LHCN-M2 (cell line): ENCODE measurements around the gene ZNRF4. TPM values are rescaled to one million over a fixed set of nuclear protein-coding genes. Genes with fewer than 3 reads are reported as not detected.
"Not testable (repeated sequence)": the region's sequence is repeated elsewhere in the genome, so short reads cannot be mapped to it uniquely, and the experiment has no call there.

Experiments used
- DNase-seq: peaks from one replicate; pipeline ENCODE4 v3.0.0-alpha.2; 2012; ENCODE audit warnings: low read depth
- polyA plus RNA-seq: library from polyadenylated mRNA; unstranded; fragments of >200 nt; gene quantifications from one replicate; pipeline ENCODE4 v1.2.1, GENCODE V29; 2012; ENCODE audit warnings: missing spikeins
- total RNA-seq: library from RNA; depleted of rRNA; stranded (reverse); fragments of >200 nt; gene quantifications from 2 replicates; pipeline ENCODE4 v1.2.3, GENCODE V29; 2014; rRNA removed

ZNRF4 gene
- not detected in 2 replicates for total RNA-seq
- not detected for polyA plus RNA-seq

DNA sequence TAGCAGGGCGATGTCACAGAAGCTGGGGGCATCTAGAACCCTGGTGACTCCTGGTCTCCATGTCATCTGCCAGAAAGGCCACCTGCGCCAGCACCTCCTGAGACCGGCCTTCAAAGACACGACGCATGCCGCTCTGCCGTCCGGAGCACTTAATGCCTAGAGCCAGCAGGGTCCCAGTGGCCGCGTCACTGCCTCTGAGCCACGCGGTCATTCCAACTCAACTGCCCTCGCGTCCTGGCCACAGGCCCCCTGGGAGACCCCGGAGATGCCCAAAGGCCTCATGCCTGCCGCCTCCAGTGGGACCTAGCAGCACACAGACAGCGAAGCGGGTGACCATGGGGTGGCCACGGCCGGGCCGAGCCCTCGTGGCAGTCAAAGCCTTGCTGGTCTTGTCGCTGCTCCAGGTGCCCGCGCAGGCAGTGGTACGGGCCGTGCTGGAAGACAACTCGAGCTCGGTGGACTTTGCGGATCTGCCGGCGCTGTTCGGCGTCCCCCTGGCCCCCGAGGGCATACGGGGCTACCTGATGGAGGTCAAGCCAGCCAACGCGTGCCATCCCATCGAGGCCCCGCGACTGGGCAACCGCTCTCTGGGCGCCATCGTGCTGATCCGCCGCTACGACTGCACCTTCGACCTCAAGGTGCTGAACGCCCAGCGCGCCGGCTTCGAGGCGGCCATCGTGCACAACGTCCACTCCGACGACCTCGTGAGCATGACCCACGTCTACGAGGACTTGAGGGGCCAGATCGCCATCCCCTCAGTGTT is at the start of gene ZNRF4:
ZNRF4 (plus strand) TSS at position 51 of the 763 bp plus-strand sequence; CDS start at position 126, 75 bp downstream.
- DNase-seq, result no peak

- not testable (repeated sequence) for DNase-seq
These were observed 49.0 kb upstream of the ZNRF4 start for GRCh38 chr19:5406198-5406597.

GRCh38 chr19:5406816-5407215 is 48.4 kb upstream of the ZNRF4 start:
- DNase-seq, result no peak

DNA sequence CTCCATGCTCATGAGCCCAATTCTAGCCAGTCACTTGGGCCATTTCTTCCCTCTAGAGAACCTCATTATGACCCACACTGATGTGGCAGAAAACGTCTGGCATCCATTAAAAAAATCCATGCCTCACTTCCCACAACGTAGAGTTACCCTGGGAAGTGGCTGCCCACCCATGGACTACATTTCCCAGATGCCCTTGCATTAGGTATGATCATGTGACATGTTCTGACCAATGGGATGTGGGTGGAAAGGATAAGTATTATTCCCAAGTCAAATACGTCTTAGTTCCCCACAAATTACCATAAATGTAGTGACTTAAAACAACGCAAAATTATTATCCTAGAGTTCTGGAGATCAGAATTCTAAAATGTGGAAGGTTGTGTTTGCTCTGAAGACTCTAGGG is 47.9 kb upstream of the ZNRF4 start:
- DNase-seq, result peak; percentile 14

DNA sequence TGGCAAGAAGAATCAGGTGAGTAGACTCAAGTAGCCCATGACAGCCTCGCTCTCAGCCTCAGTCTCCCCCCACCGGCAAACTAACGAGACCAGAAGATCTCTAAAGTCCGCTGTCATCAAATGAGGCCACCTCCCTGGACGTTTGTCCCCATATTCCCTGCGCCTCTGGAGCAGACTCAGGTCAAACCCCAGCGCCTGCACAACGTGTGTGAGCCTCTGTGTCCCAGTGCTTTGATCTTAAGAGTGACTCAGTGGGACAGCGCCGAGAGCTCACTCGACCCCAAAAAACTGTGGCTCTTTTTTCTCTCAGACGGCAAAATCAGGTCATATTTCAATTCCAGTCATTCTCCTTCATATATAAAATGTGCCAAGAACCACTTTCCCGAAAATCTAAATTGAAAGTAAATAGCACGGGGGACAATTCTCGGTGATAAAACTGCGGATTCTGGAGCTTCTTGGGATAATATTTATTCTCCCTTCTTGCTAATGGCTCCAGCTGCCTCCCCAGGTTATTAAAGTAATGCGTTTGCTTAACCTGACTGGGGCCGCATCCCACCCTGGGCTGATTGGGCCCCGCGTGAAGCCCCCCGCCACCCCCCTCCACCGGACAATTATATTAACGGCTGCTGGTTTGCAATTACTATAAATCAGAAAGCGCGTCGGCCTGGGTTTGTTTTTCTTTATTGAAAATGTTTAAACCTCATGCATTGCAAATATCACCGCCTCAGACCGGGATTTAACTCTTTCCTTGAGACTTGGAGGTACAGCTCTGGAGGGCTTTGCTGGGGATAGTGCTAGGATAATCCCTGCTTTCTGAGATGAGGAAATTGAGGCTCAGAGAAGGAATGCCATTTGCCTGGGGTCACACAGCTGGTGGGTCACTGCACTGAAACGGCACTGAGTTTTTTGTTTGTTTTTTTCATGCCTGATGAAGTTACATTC is 37.5 kb upstream of the ZNRF4 start:
- DNase-seq, result no peak

GRCh38 chr19:5418677-5419076 is 36.5 kb upstream of the ZNRF4 start:
- DNase-seq, result no peak

DNA sequence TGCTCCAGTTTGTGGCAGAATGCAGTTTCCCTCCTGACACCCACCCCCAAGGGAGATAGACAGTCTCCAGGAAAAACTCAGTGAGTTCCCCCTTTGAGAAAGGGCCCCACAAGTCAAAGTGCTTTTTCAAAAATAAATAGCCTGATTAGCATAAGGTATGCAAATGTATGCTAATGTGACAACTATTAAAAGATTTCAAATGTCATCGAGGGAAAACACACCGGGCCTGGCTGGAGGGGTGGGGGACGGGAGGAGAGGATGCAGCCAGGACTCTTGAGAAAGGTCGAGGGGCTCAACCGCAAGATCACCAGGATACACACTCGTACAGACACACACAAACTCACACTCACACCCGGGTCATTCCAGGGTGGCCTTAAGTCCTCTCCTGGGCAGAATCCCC is 34.3 kb upstream of the ZNRF4 start:
- no peak for DNase-seq

DNA sequence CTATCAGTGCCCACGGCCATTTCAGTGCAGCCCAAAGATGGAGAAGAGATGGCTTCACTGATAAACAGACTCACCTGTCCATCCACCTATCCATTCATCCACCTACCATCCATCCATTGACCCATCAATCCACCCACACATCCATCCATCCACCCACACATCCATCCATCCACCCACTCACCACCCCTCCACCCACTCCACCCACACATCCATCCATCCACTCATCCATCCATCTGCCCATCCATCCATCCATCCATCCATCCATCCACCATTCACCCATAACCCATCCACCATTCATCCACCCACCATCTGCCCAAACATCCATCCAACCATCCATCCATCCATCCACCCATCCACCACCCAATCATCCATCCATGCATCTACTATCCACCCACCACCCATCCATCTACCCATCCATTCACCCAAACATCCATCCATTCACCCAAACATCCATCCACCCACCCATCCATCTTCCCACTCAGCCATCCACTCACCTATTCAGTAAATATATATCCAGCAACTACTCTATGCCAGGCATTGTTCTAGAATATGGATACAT is 31.6 kb upstream of the ZNRF4 start:
- no peak for DNase-seq

- no peak for DNase-seq
These were observed 30.8 kb upstream of the ZNRF4 start for GRCh38 chr19:5424192-5424973.

DNA sequence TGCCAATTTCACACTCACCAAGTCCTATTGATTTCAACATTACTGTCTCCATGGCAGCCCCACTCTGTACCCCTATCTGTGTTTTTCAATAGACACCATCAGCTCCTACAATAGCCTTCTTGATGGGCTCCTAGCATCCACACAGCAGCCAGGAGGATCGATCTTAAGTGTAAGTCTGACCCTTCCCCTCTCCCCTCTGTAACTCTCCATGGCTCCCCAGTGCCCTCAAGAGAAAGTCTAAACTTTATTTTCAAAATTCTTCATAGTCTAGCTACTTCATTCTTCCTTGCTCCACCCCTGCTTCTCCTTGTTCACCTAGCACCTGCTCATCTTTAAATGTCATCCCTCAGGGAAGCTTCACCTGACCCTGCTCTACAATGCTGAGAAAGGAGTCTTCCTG is 30.0 kb upstream of the ZNRF4 start:
- no peak for DNase-seq

DNA sequence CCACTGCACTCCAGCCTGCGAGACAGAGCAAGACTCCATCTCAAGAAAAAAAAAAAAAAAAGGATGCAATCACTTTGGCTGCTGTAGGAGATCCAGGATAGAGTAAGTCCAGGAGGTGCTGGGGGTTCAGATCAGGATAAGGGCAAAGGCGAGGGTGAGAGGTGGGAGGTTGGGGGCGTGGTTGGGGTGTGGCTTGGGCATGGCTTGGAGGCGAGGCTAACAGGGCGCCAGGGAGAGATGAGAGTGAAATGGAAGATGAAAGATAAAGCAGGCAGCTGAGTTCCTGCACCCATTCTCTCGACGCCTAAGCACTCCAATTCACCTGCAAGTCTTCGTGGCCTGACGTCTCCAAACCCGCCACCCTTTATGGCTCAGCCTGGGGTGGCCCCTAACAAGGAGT is 25.0 kb upstream of the ZNRF4 start:
- no peak for DNase-seq

GRCh38 chr19:5432687-5433086 is 22.5 kb upstream of the ZNRF4 start:
- DNase-seq, result no peak

- DNase-seq, result no peak
These were observed 20.8 kb upstream of the ZNRF4 start for GRCh38 chr19:5434351-5434917.

DNA sequence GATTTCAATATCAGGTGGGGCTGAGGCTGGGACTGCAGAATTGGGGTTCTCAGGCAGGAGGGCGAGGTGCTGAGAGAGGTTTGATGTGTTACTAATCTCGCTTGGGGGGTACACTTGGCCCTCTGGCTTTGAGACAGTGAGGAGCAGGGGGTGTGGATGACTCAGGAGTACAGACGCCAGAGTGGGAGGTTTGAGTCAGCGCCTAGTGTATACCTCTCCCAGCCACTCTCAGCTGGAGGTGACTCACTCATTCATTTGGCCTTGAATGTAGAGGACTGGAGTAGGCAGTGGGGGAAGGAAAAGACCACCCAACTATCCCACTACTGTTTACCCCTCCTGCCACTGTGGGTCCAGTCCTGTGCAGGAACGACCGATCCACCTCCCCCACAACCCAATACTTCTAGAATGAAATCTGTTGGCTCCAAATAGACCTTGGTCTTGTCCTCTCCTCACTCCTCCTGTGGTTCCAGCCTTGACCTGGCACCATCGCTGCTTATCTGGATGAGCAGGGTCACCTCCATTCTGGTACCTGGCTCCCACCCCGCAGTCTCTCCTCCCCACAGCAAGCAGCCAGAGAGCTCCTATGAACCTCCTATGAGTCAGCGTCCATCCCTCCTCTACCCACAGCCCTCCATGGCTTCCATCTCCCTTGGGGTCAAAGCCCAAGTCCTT is 20.1 kb upstream of the ZNRF4 start:
- DNase-seq, result peak; percentile 42

DNA sequence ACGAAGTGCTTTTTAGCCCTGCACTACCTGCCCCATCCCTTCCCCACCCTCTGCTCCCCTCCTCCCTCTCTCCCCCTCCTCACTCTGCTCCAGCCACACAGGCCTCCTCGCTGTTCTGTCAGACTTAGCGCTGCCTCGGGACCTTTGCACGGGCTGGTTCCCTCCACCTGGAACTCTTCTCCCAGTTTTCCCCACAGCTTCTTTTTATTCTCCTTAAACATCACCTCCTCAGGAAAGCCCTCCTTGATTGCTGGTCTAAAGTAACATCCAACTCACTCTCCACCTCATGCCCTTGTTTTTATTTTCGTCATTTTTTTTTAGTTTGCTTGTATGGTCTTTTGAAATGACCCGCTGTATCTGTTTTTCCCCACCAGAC is 19.6 kb upstream of the ZNRF4 start:
- DNase-seq, result no peak

DNA sequence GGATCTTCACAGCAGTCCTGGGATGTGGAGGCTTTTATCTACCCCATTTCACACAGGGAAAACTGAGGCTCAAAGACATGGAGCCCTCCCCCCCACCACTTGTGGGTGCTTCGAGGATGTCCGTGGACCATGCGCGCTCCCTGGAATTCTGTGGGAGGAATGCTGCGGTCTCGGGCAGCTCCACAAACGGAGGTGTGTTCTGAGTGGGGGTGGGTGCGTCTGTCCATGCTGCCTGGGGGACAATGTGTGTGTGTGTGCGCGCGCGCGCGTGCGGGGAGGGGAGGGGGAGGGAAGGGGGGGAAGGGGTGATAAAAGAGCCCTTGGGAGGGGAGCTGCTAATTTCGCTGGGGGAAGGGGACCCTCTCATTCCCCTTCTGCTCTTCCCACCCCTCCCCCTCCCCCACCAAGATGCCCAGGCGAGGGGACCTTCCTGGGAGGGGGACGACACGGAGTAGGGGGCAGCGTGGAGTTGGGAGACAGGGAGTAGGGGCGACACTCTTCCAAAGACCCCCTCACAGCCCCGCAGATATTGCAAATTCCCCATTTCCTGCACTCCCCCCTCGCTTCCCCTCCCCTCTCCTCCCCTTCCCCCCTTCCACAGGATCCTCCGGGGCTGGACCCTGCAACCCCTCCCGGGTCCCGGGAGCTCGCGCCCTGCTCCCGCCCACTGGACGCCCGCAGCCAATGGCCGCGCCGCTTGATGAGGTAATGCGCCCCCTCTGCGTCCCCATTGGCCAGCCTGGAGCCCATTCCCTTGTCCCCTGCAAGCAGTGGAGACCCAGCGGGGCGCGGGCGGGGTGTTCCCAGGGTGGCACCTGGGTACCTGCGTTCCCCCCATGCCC is 18.9 kb upstream of the ZNRF4 start:
- DNase-seq, result peak; percentile 9

GRCh38 chr19:5436948-5437306 is 18.3 kb upstream of the ZNRF4 start:
- DNase-seq, result no peak

GRCh38 chr19:5438756-5439155 is 16.5 kb upstream of the ZNRF4 start:
- not testable (repeated sequence) for DNase-seq

DNA sequence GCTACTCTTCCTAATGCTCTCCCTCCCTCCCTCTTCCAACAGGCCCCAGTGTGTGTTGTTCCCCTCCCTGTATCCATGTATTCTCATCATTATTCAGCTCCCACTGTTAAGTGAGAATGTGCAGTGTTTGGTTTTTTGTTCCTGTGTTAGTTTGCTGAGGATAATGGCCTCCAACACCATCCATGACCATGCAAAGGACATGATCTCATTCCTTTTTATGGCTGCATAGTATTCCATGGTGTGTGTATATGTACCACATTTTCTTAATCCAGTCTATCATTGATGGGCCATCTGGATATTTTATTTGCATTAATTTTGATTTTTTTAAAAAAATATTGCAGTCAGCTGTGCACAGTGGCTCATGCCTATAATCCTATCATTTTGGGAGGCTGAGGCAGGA is 15.8 kb upstream of the ZNRF4 start:
- no peak for DNase-seq

DNA sequence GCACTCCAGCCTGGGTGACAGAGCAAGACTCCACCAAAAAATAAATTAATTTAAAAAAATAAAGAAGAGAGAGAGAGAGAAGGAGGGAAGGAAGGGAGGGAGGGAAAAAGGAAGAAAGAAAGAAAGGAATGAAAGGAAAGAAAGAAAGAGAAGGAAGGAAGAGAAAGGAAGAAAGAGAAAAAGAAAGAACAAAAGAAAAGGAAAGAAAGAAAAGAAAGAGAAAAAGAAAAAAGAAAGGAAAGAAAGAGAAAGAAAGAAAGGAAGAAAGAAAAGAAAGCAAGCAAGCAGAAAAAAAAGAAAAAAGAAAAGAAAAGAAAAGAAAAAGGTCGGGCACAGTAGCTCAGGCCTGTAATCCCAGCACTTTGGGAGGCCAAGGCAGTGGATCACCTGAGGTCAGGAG is 14.9 kb upstream of the ZNRF4 start:
- no peak for DNase-seq
